ENCODE measurements around the gene FBXO2. TPM values are rescaled to one million over a fixed set of nuclear protein-coding genes. Genes with fewer than 3 reads are reported as not detected.

Gene FBXO2
- total RNA-seq, 1 donor from 2014 or later, result 2.9 TPM

DNA sequence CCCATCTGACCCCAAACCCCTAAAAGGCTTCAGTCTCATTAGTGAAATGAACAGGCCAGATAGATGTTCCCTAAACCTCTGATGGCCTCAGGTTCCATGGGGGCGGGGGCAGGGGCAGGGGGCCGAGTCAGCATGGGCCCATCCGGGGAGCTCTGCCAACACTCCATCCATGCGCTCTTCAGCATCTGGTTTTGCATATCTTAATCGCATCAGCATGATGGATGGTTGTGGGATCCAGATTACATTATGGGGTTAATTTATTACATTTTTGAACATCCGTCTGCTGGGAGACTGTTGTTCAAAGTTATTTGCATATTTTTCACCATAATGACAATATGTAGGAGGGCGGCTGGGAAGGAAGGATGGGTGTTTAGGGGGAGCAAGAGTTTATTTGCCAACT lies 29.8 kb upstream of the FBXO2 start:
- intact Hi-C loops (cut with DNase I), result loop anchor here (5.0 kb wide), 1 partner anchor 33 kb away; no protein-coding TSS in a partner anchor
- DNase-seq (ENCODE audit: low spot score), result no peak

GRCh38 chr1:11682799-11683198 lies 28.6 kb upstream of the FBXO2 start:
- intact Hi-C loops (cut with DNase I), result loop anchor here (5.0 kb wide), 1 partner anchor 35 kb away; no protein-coding TSS in a partner anchor
- DNase-seq (ENCODE audit: low spot score), result no peak

- intact Hi-C loops (cut with DNase I), result loop anchor here (5.0 kb wide), 1 partner anchor 35 kb away; no protein-coding TSS in a partner anchor
- no peak for DNase-seq (ENCODE audit: low spot score)
Measured at GRCh38 chr1:11682287-11682771, 28.1 kb upstream of the FBXO2 start.

DNA sequence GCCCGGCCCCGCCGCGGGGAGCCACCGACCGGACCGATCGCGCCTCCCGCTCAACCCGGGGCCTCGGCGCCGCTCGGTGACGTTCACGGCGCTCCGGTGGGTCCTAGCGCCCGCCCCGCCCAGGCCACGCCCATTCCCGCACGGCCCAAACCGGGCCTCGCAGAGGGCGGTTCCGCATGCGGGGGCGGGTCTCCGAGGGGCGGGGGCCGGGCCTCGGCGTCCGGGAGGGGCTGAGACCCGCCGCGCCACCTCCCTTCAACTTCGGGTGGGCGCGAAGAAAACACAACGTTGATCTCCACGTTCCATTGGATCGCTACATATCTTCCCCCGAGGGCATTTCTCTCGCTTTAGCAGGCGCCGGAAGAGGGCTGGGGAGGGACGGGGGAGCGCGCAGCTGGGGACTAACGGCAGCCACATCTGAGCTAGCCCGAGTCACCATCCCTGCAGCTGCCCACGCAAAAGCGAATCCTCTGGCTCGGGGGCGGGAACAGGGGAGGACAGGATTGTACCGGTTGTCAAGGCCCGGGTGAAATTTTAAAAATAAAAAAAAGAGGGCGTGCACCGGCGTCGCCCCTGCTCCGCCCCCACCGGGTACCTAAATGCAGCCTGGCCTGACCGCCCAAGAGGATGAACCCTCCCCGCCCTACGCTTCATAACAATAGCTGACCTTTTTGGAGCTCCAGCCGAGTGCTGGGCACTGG lies 27.0 kb upstream of the FBXO2 start, which contains the start of gene MAD2L2:
Gene MAD2L2 (minus strand): TSS at position 78 of the 701 bp plus-strand sequence. CDS start 547 bp downstream, outside the sequence.
- peak; percentile 95 for DNase-seq (ENCODE audit: low spot score)
- intact Hi-C loops (cut with DNase I), result loop anchor here (5.0 kb wide), 1 partner anchor 36 kb away; no protein-coding TSS in a partner anchor

DNA sequence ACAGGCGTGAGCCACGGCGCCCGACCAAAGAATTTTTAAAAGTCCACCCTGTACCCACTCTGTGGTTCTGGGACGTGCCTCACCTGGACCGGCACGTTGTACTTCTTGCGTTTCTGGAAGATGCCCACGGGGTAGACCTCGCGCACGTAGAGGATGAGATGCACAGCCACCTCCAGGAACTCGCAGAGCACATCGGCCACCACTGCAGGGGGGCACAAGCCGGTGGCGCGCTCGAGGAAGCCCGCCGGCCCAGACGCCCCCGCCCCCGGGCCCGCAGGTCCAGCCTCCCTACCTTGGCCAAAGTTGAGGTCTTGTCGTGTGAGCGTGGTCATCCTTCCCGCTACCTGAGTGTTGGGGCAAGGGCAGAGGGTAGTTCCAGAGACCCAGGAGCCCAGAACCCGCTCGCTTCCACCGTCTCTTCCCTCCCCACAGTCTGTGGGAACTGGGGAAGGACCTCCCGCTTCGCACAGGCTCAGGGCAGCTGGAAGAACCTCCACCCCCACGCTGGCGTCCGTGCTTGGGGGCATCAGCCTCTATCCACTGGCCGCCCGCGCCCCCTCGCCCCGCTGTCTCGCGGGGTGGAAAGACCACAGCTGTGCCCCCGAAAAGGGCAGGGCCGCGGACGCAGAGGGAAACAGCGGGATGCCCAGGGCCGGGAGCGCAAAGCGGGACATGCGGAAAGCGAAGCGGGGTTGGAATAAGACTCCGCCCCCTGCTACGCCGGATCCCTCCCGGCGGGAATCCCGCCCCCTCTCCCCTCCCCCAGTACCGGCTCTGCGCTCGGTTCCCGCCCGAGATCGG lies 26.2 kb upstream of the FBXO2 start:
- intact Hi-C loops (cut with DNase I), result loop anchor here (5.0 kb wide), 1 partner anchor 37 kb away; no protein-coding TSS in a partner anchor
- no peak for DNase-seq (ENCODE audit: low spot score)

GRCh38 chr1:11678442-11678841 lies 24.2 kb upstream of the FBXO2 start:
- no peak for DNase-seq (ENCODE audit: low spot score)
- intact Hi-C loops (cut with DNase I), result no loop called here

DNA sequence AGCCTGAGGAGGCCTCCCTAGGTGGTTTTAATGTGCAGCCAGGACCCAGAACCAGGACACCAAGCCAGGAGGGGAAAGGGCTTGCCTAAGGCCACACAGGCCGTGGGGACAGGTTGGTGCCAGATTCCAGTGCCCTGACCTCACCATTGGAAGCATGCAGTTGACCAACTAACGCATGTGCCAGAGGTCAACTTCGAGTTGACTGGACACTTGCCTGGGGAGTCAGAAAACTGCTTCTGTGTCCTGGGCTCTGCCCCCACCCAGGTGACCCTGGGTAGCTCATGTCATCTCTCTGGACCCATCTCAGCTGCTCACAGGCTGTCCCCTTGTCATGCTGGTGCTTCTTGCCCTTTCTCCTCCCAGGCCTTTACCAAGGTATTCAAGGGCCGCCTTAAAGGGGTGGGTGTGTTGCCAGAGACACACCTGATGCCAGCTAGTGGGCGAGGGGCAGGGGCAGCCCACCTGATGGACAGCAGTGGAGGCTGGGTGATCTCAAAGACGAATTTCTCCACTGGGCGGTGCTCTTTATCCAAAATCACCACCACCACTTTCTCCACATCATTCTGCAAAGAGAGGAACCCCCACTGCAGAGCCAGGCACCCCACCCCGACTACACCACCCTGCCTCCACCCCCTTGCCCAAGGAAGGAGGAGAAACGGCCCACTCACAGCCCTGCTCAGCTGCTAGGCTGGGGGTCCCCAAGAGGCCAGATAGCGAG lies 22.3 kb upstream of the FBXO2 start:
- intact Hi-C loops (cut with DNase I), result no loop called here
- DNase-seq (ENCODE audit: low spot score), result no peak

- intact Hi-C loops (cut with DNase I), result no loop called here
- no peak for DNase-seq (ENCODE audit: low spot score)
Measured at GRCh38 chr1:11675325-11675724, 21.1 kb upstream of the FBXO2 start.

DNA sequence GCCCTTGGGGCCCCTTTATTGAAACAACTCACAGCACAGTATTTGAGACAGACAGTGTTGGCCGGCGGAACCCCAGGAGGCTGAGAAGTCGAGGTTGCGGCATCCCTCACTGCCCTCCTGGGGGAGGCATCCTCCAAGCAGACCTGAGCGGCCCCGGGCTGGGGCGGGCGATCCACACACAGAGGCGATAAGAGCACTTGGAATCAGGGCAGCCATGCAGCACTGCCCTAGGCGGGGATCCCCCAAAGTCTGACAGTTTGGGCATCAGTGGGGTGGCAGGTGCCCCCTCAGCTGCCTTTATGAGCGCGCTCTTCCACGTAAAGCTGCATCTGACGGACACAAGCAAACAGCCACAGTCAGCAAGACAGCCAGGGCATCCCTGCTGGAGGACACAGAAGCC lies 20.3 kb upstream of the FBXO2 start:
- DNase-seq (ENCODE audit: low spot score), result no peak
- intact Hi-C loops (cut with DNase I), result no loop called here

GRCh38 chr1:11673089-11673769 lies 19.0 kb upstream of the FBXO2 start:
- no peak for DNase-seq (ENCODE audit: low spot score)
- intact Hi-C loops (cut with DNase I), result no loop called here

DNA sequence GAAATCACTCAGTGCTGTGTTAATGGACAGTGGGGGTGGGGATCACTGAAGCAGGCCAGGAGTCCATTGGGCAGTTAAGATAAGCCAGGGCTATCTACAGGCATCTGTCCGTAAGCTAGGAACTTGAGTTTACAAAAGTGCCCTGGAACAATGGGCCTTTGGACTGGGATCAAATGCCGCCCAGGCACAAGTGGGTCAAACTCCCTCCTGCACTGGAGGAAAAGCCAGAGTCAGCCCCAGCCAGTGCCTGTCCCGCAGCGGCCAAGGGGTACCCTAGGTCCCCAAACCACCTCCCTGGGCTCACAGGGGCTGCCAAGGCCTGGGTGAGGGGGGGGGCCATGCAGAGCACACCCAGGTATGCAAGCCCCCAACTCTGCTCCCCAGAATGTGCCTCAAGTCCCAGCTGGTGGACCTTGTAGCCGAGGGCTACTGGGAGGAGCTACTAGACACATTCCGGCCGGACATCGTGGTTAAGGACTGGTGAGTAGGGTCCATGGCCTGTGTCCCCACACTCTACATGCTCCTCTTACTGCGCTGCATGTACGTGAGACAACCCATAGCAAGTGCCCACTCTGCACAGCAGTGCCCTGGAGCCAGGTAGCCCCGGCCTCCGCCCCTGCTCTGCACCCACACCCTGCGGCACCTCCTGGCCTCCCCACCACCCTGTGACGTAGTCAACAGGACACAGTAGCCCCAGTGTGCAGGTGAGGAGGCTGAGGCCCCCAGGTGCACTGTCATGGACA lies 17.5 kb upstream of the FBXO2 start:
- intact Hi-C loops (cut with DNase I), result no loop called here
- no peak for DNase-seq (ENCODE audit: low spot score)

DNA sequence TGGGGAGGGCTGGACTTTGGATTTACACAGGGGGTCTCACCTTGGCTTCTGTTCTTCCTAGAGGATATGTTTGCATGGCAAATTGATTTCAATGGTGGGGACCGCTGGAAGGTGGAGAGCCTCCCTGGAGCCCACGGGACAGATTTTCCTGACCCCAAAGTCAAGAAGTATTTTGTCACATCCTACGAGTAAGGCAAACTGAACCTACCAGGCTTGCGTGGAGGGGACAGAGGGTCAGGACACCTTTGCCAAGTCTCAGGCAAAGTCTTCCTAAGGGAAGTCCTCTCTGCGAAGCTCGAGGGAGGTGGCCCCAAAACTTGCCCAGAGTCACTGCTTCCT lies 16.9 kb upstream of the FBXO2 start:
- no peak for DNase-seq (ENCODE audit: low spot score)
- intact Hi-C loops (cut with DNase I), result no loop called here

- DNase-seq (ENCODE audit: low spot score), result no peak
- intact Hi-C loops (cut with DNase I), result no loop called here
Measured at GRCh38 chr1:11670747-11671146, 16.5 kb upstream of the FBXO2 start.

DNA sequence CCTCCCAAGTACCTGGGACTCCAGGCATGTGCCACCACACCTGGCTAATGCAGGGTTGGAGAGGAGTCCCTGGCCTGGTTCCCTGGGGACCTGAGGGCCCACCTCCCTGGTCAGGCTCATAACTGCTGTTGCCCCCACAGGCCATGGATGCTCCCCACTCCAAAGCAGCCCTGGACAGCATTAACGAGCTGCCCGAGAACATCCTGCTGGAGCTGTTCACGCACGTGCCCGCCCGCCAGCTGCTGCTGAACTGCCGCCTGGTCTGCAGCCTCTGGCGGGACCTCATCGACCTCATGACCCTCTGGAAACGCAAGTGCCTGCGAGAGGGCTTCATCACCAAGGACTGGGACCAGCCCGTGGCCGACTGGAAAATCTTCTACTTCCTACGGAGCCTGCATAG lies 14.3 kb upstream of the FBXO2 start:
- no peak for DNase-seq (ENCODE audit: low spot score)

GRCh38 chr1:11664336-11665065 lies 10.3 kb upstream of the FBXO2 start:
- intact Hi-C loops (cut with DNase I), result no loop called here
- no peak for DNase-seq (ENCODE audit: low spot score)

More for the DNA sequence above, 14.3 kb upstream of the FBXO2 start:
- intact Hi-C loops (cut with DNase I), result no loop called here

DNA sequence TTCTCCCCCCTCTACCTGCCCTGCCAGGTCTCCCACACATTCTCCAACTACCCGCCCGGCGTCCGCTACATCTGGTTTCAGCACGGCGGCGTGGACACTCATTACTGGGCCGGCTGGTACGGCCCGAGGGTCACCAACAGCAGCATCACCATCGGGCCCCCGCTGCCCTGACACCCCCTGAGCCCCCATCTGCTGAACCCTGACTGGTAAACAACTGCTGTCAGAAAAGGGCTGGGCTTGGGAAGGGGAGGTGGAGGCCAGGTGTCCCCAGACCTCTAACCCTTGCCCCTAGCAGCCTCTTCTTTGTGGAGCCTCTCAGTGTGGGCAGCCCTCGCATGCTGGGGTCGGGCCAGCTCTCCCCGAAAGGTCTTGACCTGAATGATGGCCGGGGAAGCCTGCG lies 6.9 kb upstream of the FBXO2 start:
- intact Hi-C loops (cut with DNase I), result no loop called here
- DNase-seq (ENCODE audit: low spot score), result no peak

GRCh38 chr1:11659748-11660147 lies 5.5 kb upstream of the FBXO2 start:
- intact Hi-C loops (cut with DNase I), result no loop called here
- DNase-seq (ENCODE audit: low spot score), result no peak

- DNase-seq (ENCODE audit: low spot score), result no peak
- intact Hi-C loops (cut with DNase I), result no loop called here
Measured at GRCh38 chr1:11658542-11658941, 4.3 kb upstream of the FBXO2 start.

All from cardiac septum (tissue), 1 donor.